Keratinocyte (primary cell): ENCODE data around the gene BTBD6. TPM values are rescaled to one million over a fixed set of nuclear protein-coding genes. Genes with fewer than 3 reads are reported as not detected.

Source experiments
- DNase-seq: peaks from one replicate; pipeline ENCODE4 v3.0.0-alpha.2; 2011; ENCODE audit warnings: low read depth, missing footprints, low spot score
- FAIRE-seq: peaks from 2 replicates; lab custom pipeline; 2011; peaks lifted over from hg19 to GRCh38; lab: Jason Lieb, UNC
- H2AFZ ChIP-seq: 2 replicates; pipeline ENCODE4 v1.6.0; 2012; ENCODE audit warnings: low read length, control low read depth, inconsistent platforms; ENCODE audit not compliant: control insufficient read depth
- H3K27ac ChIP-seq: 2 replicates; pipeline ENCODE4 v1.5.1; 2011; ENCODE audit warnings: low read length; ENCODE audit not compliant: control insufficient read depth, insufficient read depth
- H3K27me3 ChIP-seq: 3 replicates; pipeline ENCODE4 v1.6.0; 2011; ENCODE audit warnings: low read length; ENCODE audit not compliant: control insufficient read depth, insufficient read depth; ENCODE audit errors: extremely low read depth
- H3K36me3 ChIP-seq, 2 experiments: 2 replicates in 1 of 2; 3 replicates in 1 of 2; pipeline ENCODE4 v1.5.1; 2011; ENCODE audit warnings: low read length in 2 of 2, mild to moderate bottlenecking in 1 of 2; ENCODE audit not compliant: control insufficient read depth in 2 of 2, insufficient read depth in 2 of 2; ENCODE audit errors: extremely low read depth in 1 of 2
- H3K4me1 ChIP-seq: 3 replicates; pipeline ENCODE4 v1.5.1; 2011; ENCODE audit warnings: low read length; ENCODE audit not compliant: control insufficient read depth, insufficient read depth; ENCODE audit errors: extremely low read depth
- H3K4me2 ChIP-seq: 3 replicates; pipeline ENCODE4 v1.6.0; 2011; ENCODE audit warnings: low read depth, low read length; ENCODE audit not compliant: control insufficient read depth, insufficient read depth; ENCODE audit errors: extremely low read depth
- H3K4me3 ChIP-seq, 3 experiments: fragments of 200-600 bp in 1 of 3; sonication (generic) in 1 of 3; 2 replicates in 2 of 3; 3 replicates in 1 of 3; pipeline ENCODE4 v1.5.1; 2011 to 2016; ENCODE audit warnings: low read length in 3 of 3, mild to moderate bottlenecking in 3 of 3, control low read depth in 2 of 3, inconsistent platforms in 1 of 3, low read depth in 1 of 3, mixed read lengths in 1 of 3, mixed run types in 1 of 3, moderate library complexity in 1 of 3; ENCODE audit not compliant: control insufficient read depth in 2 of 3, insufficient read depth in 2 of 3; ENCODE audit errors: extremely low read depth in 1 of 3
- H3K79me2 ChIP-seq: 2 replicates; pipeline ENCODE4 v1.6.0; 2012; ENCODE audit warnings: low read length; ENCODE audit not compliant: control insufficient read depth, insufficient read depth
- H3K9ac ChIP-seq: 3 replicates; pipeline ENCODE4 v1.6.0; 2011; ENCODE audit warnings: low read length; ENCODE audit not compliant: control insufficient read depth, insufficient read depth; ENCODE audit errors: extremely low read depth
- H3K9me1 ChIP-seq: 3 replicates; pipeline ENCODE4 v1.6.0; 2011; ENCODE audit warnings: low read length; ENCODE audit not compliant: control insufficient read depth, insufficient read depth; ENCODE audit errors: extremely low read depth
- H3K9me3 ChIP-seq: 2 replicates; pipeline ENCODE4 v1.5.1; 2012; ENCODE audit warnings: low read depth, low read length; ENCODE audit not compliant: control insufficient read depth
- H4K20me1 ChIP-seq: 3 replicates; pipeline ENCODE4 v1.6.0; 2011; ENCODE audit warnings: low read length; ENCODE audit not compliant: control insufficient read depth, insufficient read depth; ENCODE audit errors: extremely low read depth
- EZH2 ChIP-seq: IDR thresholded peaks from one replicate; pipeline ENCODE4 v1.6.1; 2012; ENCODE audit warnings: inconsistent platforms, mild to moderate bottlenecking, low read length, moderate library complexity
- dilution Hi-C: fragments of 300-500 bp; cut with MboI; formaldehyde crosslinking; loops from one replicate; pipeline ENCODE4 v1.7.0; 2020; ENCODE audit warnings: low sequenced_read_pairs; ENCODE audit not compliant: extremely low pct_ligation_motif_present
- polyA plus RNA-seq, 5 experiments: library from polyadenylated mRNA; depleted of rRNA in 3 of 5; stranded (reverse) in 3 of 5; stranded (forward) in 1 of 5; unstranded in 1 of 5; fragments of >200 nt; gene quantifications; 1 replicate in 1 of 5; 2 replicates in 3 of 5; 3 replicates in 1 of 5; pipeline versions ENCODE4 v1.2.1 to v1.2.3, GENCODE V29; 2011 to 2012; ENCODE audit warnings: missing spikeins in 2 of 5, low read depth in 1 of 5, low replicate concordance in 1 of 5
- TF ChIP-seq, protein P1 (sequence below), 3 experiments: IDR thresholded peaks in 1 of 3; conservative IDR thresholded peaks in 1 of 3; optimal IDR thresholded peaks in 1 of 3; 2 replicates in 2 of 3; 3 replicates in 1 of 3; pipeline versions ENCODE3 to v1.5.1; 2011; ENCODE audit warnings: low read length in 3 of 3, mild to moderate bottlenecking in 3 of 3, moderate library complexity in 2 of 3, control low read depth in 1 of 3, inconsistent platforms in 1 of 3; ENCODE audit not compliant: insufficient read depth in 2 of 3; ENCODE audit errors: extremely low read depth in 1 of 3

The BTBD6 gene
- polyA plus RNA-seq, 1 donor (not counting 4 experiments of a cell fraction or from before 2014, with no cell fraction given), result 22.2 TPM

DNA sequence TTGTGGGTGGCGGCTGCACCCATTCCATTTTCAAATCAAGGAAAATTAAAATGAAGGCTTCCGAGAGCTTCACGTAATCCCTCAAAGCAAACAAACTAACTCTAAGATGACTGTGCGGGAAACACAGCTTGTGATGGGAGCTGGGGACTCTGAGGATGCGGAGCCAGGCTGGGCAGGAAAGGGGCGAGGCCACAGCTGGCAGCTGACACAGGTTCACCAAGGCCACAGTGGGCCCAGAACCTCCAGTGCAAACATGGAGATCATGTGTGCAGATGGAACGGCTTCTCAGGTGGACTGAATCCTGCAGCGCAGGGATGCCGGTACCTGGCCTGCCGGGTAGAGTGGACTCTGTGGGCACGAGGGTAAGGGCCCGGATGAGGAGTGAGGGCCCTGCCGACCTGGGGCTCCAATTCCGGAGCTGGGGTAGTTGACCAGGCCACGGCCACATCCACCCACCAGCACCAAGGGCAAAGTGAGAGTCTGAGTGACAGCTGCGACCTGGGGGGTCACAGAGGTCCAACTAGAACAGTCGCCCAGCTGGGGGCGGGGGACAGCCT, 19.2 kb upstream of the BTBD6 start:
- Histone ChIP-seq H4K20me1 (no peaks in the 10 kb centered on the region), H3K4me3 (no peak overlapping the region), H3K9me3 (peaks cover 2% of the 10 kb centered on the region), H3K4me1 (no peaks in the 10 kb centered on the region), H3K79me2 (peaks cover 2% of the 10 kb centered on the region), H3K4me2 (no peak overlapping the region), H3K36me3 (peaks cover 5 to 7% of the 10 kb centered on the region in 2 experiments), H3K9ac (no peak overlapping the region), H3K27me3 (no peaks in the 10 kb centered on the region), H2AFZ (no peak overlapping the region), H3K27ac (no peak overlapping the region), H3K9me1 (no peaks in the 10 kb centered on the region)
- dilution Hi-C loops, result no loop called here
- TF ChIP-seq, protein P1, sequence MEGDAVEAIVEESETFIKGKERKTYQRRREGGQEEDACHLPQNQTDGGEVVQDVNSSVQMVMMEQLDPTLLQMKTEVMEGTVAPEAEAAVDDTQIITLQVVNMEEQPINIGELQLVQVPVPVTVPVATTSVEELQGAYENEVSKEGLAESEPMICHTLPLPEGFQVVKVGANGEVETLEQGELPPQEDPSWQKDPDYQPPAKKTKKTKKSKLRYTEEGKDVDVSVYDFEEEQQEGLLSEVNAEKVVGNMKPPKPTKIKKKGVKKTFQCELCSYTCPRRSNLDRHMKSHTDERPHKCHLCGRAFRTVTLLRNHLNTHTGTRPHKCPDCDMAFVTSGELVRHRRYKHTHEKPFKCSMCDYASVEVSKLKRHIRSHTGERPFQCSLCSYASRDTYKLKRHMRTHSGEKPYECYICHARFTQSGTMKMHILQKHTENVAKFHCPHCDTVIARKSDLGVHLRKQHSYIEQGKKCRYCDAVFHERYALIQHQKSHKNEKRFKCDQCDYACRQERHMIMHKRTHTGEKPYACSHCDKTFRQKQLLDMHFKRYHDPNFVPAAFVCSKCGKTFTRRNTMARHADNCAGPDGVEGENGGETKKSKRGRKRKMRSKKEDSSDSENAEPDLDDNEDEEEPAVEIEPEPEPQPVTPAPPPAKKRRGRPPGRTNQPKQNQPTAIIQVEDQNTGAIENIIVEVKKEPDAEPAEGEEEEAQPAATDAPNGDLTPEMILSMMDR (optimal IDR thresholded peaks at IDR 0.05 in 1 of 3, IDR thresholded peaks at IDR 0.05 in 1 of 3, conservative IDR thresholded peaks at IDR 0.05 in 1 of 3; ENCODE audit: extremely low read depth in 1 of 3, insufficient read depth in 2 of 3, low read length in 3 of 3), result no peak
- TF ChIP-seq EZH2, result no peak
- DNase-seq (no peak), FAIRE-seq (no peak)

DNA sequence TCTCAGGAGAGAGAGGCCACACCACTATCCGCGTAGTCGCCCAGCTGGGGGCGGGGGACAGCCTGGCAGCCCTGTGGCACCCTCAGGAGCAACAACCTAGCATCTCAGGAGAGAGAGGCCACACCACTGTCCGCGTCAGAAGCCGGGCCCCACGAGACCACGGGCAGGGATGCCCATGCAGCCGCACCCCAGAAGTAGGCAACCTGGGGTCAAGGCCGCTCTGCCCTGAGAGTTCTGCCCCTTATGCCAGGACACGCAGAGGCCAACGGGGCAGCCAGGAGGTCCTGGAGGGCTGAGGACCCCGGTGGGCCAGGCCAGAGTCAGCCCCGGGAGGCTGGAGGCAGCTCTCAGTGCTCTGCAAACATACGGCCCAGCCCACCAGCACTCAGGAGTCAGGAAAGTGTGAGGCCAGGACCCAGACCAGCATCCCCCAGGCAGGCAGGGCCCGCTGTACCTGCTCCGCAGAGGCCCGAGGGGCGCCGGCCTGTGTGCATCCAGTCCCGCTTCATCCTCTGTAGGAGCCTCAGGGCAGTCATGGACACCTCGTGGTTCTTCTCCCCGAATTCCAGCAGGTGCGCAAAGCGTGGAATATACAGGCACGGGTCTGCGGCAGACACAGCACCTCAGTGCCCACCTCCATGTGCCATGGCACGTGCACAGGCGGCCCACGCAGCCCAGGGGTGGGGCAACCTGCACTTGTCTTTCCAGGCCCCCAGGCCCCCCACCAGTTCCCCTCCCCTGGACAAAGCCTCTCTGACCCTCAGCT, 7.3 kb upstream of the BTBD6 start:
- H3K79me2 ChIP-seq, result peaks cover 11% of the 10 kb centered on the region
- H3K4me2 ChIP-seq, result no peak overlapping the region
- no peak overlapping the region for H3K27ac ChIP-seq
- FAIRE-seq, result no peak
- H3K9ac ChIP-seq, result no peak overlapping the region
- TF ChIP-seq EZH2, result no peak
- TF ChIP-seq, protein P1 (optimal IDR thresholded peaks at IDR 0.05 in 1 of 3, IDR thresholded peaks at IDR 0.05 in 1 of 3, conservative IDR thresholded peaks at IDR 0.05 in 1 of 3; ENCODE audit: extremely low read depth in 1 of 3, insufficient read depth in 2 of 3, low read length in 3 of 3), result no peak
- H3K27me3 ChIP-seq, result no peaks in the 10 kb centered on the region
- dilution Hi-C loops, result no loop called here
- H3K4me3 ChIP-seq, result no peak overlapping the region
- no peaks in the 10 kb centered on the region for H3K9me1 ChIP-seq
- H3K4me1 ChIP-seq, result no peaks in the 10 kb centered on the region
- H4K20me1 ChIP-seq, result no peaks in the 10 kb centered on the region
- peaks cover 2 to 3% of the 10 kb centered on the region in 2 experiments for H3K36me3 ChIP-seq
- no peak overlapping the region for H2AFZ ChIP-seq
- DNase-seq, result no peak
- no peaks in the 10 kb centered on the region for H3K9me3 ChIP-seq
